ENCODE measurements around the gene DNAJC4. TPM values are rescaled to one million over a fixed set of nuclear protein-coding genes. Genes with fewer than 3 reads are reported as not detected.
A peak's percentile ranks its signal among the peaks of the same experiment; 100 is the strongest.

The DNAJC4 gene
- total and polyA plus RNA-seq, 2 of the 8 experiments (the other 6 are each of a cell fraction or from before 2014, with no cell fraction given): 14.6 to 31.0 TPM

GRCh38 chr11:64216879-64217278 is 13.5 kb upstream of the DNAJC4 start:
- H3K36me3 ChIP-seq (ENCODE audit: control insufficient read depth in 2 of 4, insufficient read depth in 4 of 4, low read length in 3 of 4): peaks cover 0 to 8% (median 2%) of the 10 kb centered on the region in 4 experiments; a peak in 5 of 8 replicates
- H3K23me2 ChIP-seq (ENCODE audit: low read depth, low read length): no peaks in the 10 kb centered on the region
- no peaks in the 10 kb centered on the region for H3K4me1 ChIP-seq (replicated peaks in 1 of 4; ENCODE audit: control insufficient read depth in 3 of 4, insufficient read depth in 4 of 4, low read length in 3 of 4)
- no peak overlapping the region for H3K4me3 ChIP-seq (ENCODE audit: extremely low read depth in 1 of 4, insufficient read depth in 2 of 4, low read depth in 3 of 4, low read length in 4 of 4)
- CTCF ChIA-PET (ENCODE audit: partially characterized antibody): interaction anchor here (1.0 to 7.0 kb wide), 9 partner anchors 9 to 217 kb away, joined by 3 to 68 read pairs (median 5); partner anchors contain the start of genes FERMT3, NUDT22, PLCB3 and TRPT1
- no peak overlapping the region for H3K9ac ChIP-seq (replicated peaks in 1 of 4; ENCODE audit: extremely low read depth in 1 of 4, low read depth in 3 of 4, low read length in 3 of 4)
- no peak overlapping the region for H2BK15ac ChIP-seq (ENCODE audit: low read length)
- H4K5ac ChIP-seq (ENCODE audit: insufficient read length, low read depth, low read length): no peak overlapping the region
- no peak overlapping the region for H3K27ac ChIP-seq (ENCODE audit: low read depth, low read length)
- H2BK12ac ChIP-seq (ENCODE audit: low read depth, low read length): no peak overlapping the region
- H3K9me3 ChIP-seq (ENCODE audit: insufficient read depth in 2 of 2, low read depth in 1 of 2, low read length in 1 of 2): no peaks in the 10 kb centered on the region
- no peak overlapping the region for H3K4me2 ChIP-seq (ENCODE audit: insufficient read depth in 1 of 2, low read depth in 2 of 2, low read length in 2 of 2)
- H2AFZ ChIP-seq (ENCODE audit: low read length): no peak overlapping the region
- TF ChIP-seq CTCF (IDR thresholded peaks at IDR 0.05; ENCODE audit: control extremely low read depth in 1 of 3, insufficient read depth in 1 of 3, low read depth in 1 of 3, low read length in 3 of 3) (peak in 2 of 3 experiments; percentile 8 to 10; a peak in 2 of 4 replicates), ATF3 (IDR thresholded peaks at IDR 0.05; ENCODE audit: insufficient read depth, low read depth, low read length) (no peak)
- H3K79me1 ChIP-seq (ENCODE audit: low read depth, low read length): no peaks in the 10 kb centered on the region
- H2BK20ac ChIP-seq (ENCODE audit: low read length): no peak overlapping the region
- H2BK5ac ChIP-seq (ENCODE audit: low read depth, low read length): no peak overlapping the region
- POLR2A ChIA-PET (ENCODE audit: partially characterized antibody): interaction anchor here (1.1 to 18.4 kb wide), 3 partner anchors 4 to 52 kb away, joined by 3 to 253 read pairs (median 253); partner anchors contain the start of genes FERMT3, NUDT22 and TRPT1
- no peak overlapping the region for H4K91ac ChIP-seq (replicated peaks; ENCODE audit: insufficient read length, low read length)
- H4K20me1 ChIP-seq (replicated peaks in 1 of 2; ENCODE audit: control insufficient read depth in 1 of 2, insufficient read depth in 2 of 2, low read length in 2 of 2): peaks cover 2 to 6% of the 10 kb centered on the region in 2 experiments
- H3K4ac ChIP-seq (replicated peaks; ENCODE audit: insufficient read length, low read depth, low read length): no peak overlapping the region
- no peak overlapping the region for H3K56ac ChIP-seq (replicated peaks; ENCODE audit: insufficient read length, low read depth, low read length)
- WGBS, 2 experiments (ENCODE audit: extremely low coverage in 1 of 2, insufficient coverage in 1 of 2, insufficient read length in 1 of 2, insufficient replicate concordance in 2 of 2, low coverage in 1 of 2, low lambda C conversion rate in 2 of 2, missing lambda C conversion rate in 1 of 2): 89% methylated on average over 6 of the region's 6 CpGs; no CpG with 5 or more reads in 1 of the 2 experiments
- no peak overlapping the region for H2AK5ac ChIP-seq (ENCODE audit: low read depth, low read length)
- H3K79me2 ChIP-seq (ENCODE audit: control insufficient read depth in 1 of 2, insufficient read depth in 2 of 2, low read length in 2 of 2): no peaks in the 10 kb centered on the region
- H4K8ac ChIP-seq (ENCODE audit: extremely low read depth, insufficient read depth, low read length): no peak overlapping the region
- H2BK120ac ChIP-seq (replicated peaks; ENCODE audit: low read depth, low read length): no peak overlapping the region
- no peak overlapping the region for H3K18ac ChIP-seq (ENCODE audit: extremely low read depth, low read length)
- H3K23ac ChIP-seq (ENCODE audit: insufficient read length): no peak overlapping the region
- FAIRE-seq: no peak
- no peak overlapping the region for H3K14ac ChIP-seq (ENCODE audit: insufficient read length)
- no peak for DNase-seq (ENCODE audit: low read depth in 1 of 2, low spot score in 2 of 2)
- H3K27me3 ChIP-seq (replicated peaks in 1 of 4; ENCODE audit: control insufficient read depth in 3 of 4, extremely low read depth in 1 of 4, insufficient read depth in 3 of 4, low read length in 3 of 4): no peaks in the 10 kb centered on the region

All from H1 (cell line).